Upper lobe of left lung (tissue), 6 donors: ENCODE data around the gene NLGN1. TPM values are rescaled to one million over a fixed set of nuclear protein-coding genes. Genes with fewer than 3 reads are reported as not detected.

Experiments
- ATAC-seq, 2 donors: fragments of 200-7000 bp; cut with Tn5 transposase; one replicate each; pipeline ENCODE4 v1.9.1; 2022; ENCODE audit warnings: mild to moderate bottlenecking in 2 of 2, moderate library complexity in 2 of 2; ENCODE audit not compliant: low FRiP score in 2 of 2
- DNase-seq, 2 donors: peaks; one replicate each; pipeline ENCODE4 v3.0.0-alpha.2; 2019 to 2020
- H3K27ac ChIP-seq, 4 donors: fragments of 200-600 bp; sonication (generic); one replicate each; pipeline ENCODE4 v1.5.1; 2016 to 2019
- H3K27me3 ChIP-seq, 4 donors: fragments of 200-600 bp; sonication (generic); one replicate each; pipeline ENCODE4 v1.5.1; 2017 to 2019
- H3K36me3 ChIP-seq, 4 donors: fragments of 200-600 bp; sonication (generic); one replicate each; pipeline ENCODE4 v1.5.1; 2016 to 2019
- H3K4me1 ChIP-seq, 4 donors: fragments of 200-600 bp; sonication (generic); one replicate each; pipeline ENCODE4 v1.5.1; 2018 to 2019
- H3K4me3 ChIP-seq, 4 donors: fragments of 200-600 bp; sonication (generic); one replicate each; pipeline ENCODE4 v1.5.1; 2017 to 2019; ENCODE audit warnings: mild to moderate bottlenecking in 2 of 4, moderate library complexity in 1 of 4
- H3K9me3 ChIP-seq, 4 donors: fragments of 200-600 bp; sonication (generic); one replicate each; pipeline ENCODE4 v1.5.1; 2018 to 2019
- EP300 ChIP-seq, 4 donors: sonication (generic); formaldehyde crosslinking; IDR thresholded peaks; one replicate each; pipeline ENCODE4 v1.5.1; 2017; ENCODE audit warnings: antibody characterized with exemption in 4 of 4, control low read depth in 2 of 4
- POLR2A ChIP-seq, 4 donors: fragments of 450-650 bp; IDR thresholded peaks; one replicate each; pipeline ENCODE4 v1.5.1; 2016 to 2017; ENCODE audit warnings: antibody characterized with exemption in 4 of 4, mild to moderate bottlenecking in 2 of 4
- POLR2AphosphoS5 ChIP-seq, 2 donors: sonication (generic); formaldehyde crosslinking; IDR thresholded peaks; one replicate each; pipeline ENCODE4 v1.5.1; 2017; ENCODE audit warnings: antibody characterized with exemption in 2 of 2
- WGBS, 2 donors: methylation state at CpG; one replicate each; pipeline ENCODE4 v1.1.5; 2017 to 2018; 5-methylcytosine and 5-hydroxymethylcytosine counted together
- total RNA-seq, 6 donors: library from RNA; depleted of rRNA in 4 of 6; stranded (reverse); fragments of >200 nt in 4 of 6; gene quantifications; one replicate each; pipeline versions ENCODE4 v1.1.0 to v1.2.1, GENCODE V29; 2016 to 2021
- TF ChIP-seq, protein P1 (sequence below), 6 experiments: fragments of 450-650 bp in 4 of 6; fragments of 200-600 bp in 2 of 6; sonication (generic) in 2 of 6; IDR thresholded peaks; one replicate each; pipeline ENCODE4 v1.5.1; 2016 to 2019; ENCODE audit warnings: antibody characterized with exemption in 6 of 6
- donor health status: DM: no; HTN: no; CAD: no; lungs with moderate emphysema.
- donor health status: DM: no; HTN: yes; CAD: no; lungs with severe emphysema.

The NLGN1 gene
- total RNA-seq, 6 donors from 2014 or later = under 0.01 to 3.5 (median 1.9) TPM

DNA sequence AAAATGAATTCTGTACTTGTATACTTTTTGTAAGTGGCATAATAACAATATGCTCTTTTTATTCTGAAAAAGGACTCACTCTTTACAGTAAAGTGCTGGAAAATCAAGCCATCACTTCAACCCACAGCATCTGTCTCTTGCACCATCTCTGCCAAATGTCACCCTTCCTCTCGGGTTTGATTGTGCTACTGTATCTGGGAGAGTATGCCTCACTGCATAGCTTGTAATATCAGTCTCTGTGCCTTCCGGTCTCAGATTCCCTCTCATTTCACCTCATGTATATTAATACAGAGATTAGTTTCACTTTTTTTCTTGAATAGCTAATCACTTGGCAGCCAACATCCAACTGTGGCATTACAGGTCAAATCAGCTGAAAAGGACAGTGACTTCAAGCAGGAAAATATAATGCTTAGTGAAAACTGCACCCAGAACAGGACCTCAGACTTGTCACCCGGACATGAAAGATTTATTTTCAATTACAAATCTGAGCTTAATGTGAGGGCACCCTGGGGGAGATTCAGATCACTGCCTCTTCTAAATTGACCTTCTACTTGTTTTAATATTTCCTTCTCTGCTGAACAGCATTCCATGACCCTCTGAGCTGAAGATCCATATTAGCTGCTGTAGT is 855.8 kb downstream of the NLGN1 start:
- WGBS, 2 donors = 76 to 84% methylated on average over 3 of the region's 3 CpGs
- TF ChIP-seq EP300 (IDR thresholded peaks at IDR 0.05) = no peak
- TF ChIP-seq POLR2A (IDR thresholded peaks at IDR 0.05) = no peak
- no peak for TF ChIP-seq POLR2AphosphoS5 (IDR thresholded peaks at IDR 0.05)
- TF ChIP-seq, protein P1, sequence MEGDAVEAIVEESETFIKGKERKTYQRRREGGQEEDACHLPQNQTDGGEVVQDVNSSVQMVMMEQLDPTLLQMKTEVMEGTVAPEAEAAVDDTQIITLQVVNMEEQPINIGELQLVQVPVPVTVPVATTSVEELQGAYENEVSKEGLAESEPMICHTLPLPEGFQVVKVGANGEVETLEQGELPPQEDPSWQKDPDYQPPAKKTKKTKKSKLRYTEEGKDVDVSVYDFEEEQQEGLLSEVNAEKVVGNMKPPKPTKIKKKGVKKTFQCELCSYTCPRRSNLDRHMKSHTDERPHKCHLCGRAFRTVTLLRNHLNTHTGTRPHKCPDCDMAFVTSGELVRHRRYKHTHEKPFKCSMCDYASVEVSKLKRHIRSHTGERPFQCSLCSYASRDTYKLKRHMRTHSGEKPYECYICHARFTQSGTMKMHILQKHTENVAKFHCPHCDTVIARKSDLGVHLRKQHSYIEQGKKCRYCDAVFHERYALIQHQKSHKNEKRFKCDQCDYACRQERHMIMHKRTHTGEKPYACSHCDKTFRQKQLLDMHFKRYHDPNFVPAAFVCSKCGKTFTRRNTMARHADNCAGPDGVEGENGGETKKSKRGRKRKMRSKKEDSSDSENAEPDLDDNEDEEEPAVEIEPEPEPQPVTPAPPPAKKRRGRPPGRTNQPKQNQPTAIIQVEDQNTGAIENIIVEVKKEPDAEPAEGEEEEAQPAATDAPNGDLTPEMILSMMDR (IDR thresholded peaks at IDR 0.05) = no peak

DNA sequence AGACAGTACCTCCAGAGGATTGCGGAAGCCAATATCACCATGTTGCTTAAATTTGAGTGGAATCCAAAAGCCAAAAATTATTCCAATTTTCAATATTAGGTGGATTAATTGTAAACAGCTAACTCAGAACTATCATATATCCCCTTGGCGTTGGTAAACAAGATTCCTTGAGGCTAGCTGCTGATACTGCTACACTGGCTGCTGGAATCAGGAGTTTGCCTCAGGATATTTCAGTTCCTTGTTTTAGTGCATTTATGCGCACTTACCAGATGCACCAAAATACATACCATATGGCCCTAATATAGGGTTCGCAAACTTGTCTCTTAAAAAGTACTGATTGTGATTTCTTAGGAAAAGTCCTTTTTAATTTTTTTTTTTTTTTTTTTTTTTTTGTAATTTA is 856.4 kb downstream of the NLGN1 start:
- no peak overlapping the region for H3K4me3 ChIP-seq
- no peak overlapping the region for H3K27ac ChIP-seq
- H3K27me3 ChIP-seq = no peaks in the 10 kb centered on the region
- 95 to 97% methylated on average over 4 of the region's 4 CpGs for WGBS, 2 donors
- no peak for DNase-seq
- H3K36me3 ChIP-seq = no peaks in the 10 kb centered on the region
- H3K9me3 ChIP-seq = no peaks in the 10 kb centered on the region
- ATAC-seq = no peak
- H3K4me1 ChIP-seq = no peaks in the 10 kb centered on the region
- TF ChIP-seq, protein P1 (IDR thresholded peaks at IDR 0.05) = no peak
- TF ChIP-seq EP300 (IDR thresholded peaks at IDR 0.05) (no peak), POLR2AphosphoS5 (IDR thresholded peaks at IDR 0.05) (no peak), POLR2A (IDR thresholded peaks at IDR 0.05) (no peak)

More for the DNA sequence above, 855.8 kb downstream of the NLGN1 start:
- H3K4me1 ChIP-seq = no peaks in the 10 kb centered on the region
- DNase-seq (no peak), ATAC-seq (no peak)
- no peaks in the 10 kb centered on the region for H3K36me3 ChIP-seq
- no peaks in the 10 kb centered on the region for H3K9me3 ChIP-seq
- no peaks in the 10 kb centered on the region for H3K27me3 ChIP-seq
- no peak overlapping the region for H3K4me3 ChIP-seq
- H3K27ac ChIP-seq = no peak overlapping the region

- 90 to 95% methylated on average over 6 of the region's 6 CpGs for WGBS, 2 donors
- DNase-seq (no peak), ATAC-seq (no peak)
- TF ChIP-seq POLR2AphosphoS5 (IDR thresholded peaks at IDR 0.05) = no peak
- no peak for TF ChIP-seq POLR2A (IDR thresholded peaks at IDR 0.05)
- TF ChIP-seq EP300 (IDR thresholded peaks at IDR 0.05) = no peak
- TF ChIP-seq, protein P1 (IDR thresholded peaks at IDR 0.05) = no peak
- Histone ChIP-seq H3K27ac (no peak overlapping the region), H3K4me1 (no peaks in the 10 kb centered on the region), H3K27me3 (no peaks in the 10 kb centered on the region), H3K36me3 (no peaks in the 10 kb centered on the region), H3K9me3 (no peaks in the 10 kb centered on the region), H3K4me3 (no peak overlapping the region)
Observed at GRCh38 chr3:174255454-174255853, 857.9 kb downstream of the NLGN1 start.

GRCh38 chr3:174266476-174266875 is 868.9 kb downstream of the NLGN1 start:
- WGBS, 2 donors = 88 to 98% methylated on average over 2 of the region's 2 CpGs
- H3K4me1 ChIP-seq = no peaks in the 10 kb centered on the region
- TF ChIP-seq POLR2A (IDR thresholded peaks at IDR 0.05) = no peak
- no peak for TF ChIP-seq POLR2AphosphoS5 (IDR thresholded peaks at IDR 0.05)
- TF ChIP-seq EP300 (IDR thresholded peaks at IDR 0.05) = no peak
- TF ChIP-seq, protein P1 (IDR thresholded peaks at IDR 0.05) = no peak
- H3K27me3 ChIP-seq = no peaks in the 10 kb centered on the region
- H3K36me3 ChIP-seq = no peaks in the 10 kb centered on the region
- no peak for DNase-seq
- no peak for ATAC-seq
- no peak overlapping the region for H3K27ac ChIP-seq
- H3K4me3 ChIP-seq = no peak overlapping the region
- H3K9me3 ChIP-seq = no peaks in the 10 kb centered on the region

GRCh38 chr3:174268061-174268460 is 870.5 kb downstream of the NLGN1 start:
- WGBS, 2 donors = 81 to 83% methylated on average over 5 of the region's 5 CpGs
- Histone ChIP-seq H3K27ac (no peak overlapping the region), H3K4me1 (no peaks in the 10 kb centered on the region), H3K27me3 (no peaks in the 10 kb centered on the region), H3K36me3 (no peaks in the 10 kb centered on the region), H3K4me3 (no peak overlapping the region), H3K9me3 (no peaks in the 10 kb centered on the region)
- DNase-seq = no peak
- no peak for ATAC-seq
- no peak for TF ChIP-seq POLR2AphosphoS5 (IDR thresholded peaks at IDR 0.05)
- TF ChIP-seq, protein P1 (IDR thresholded peaks at IDR 0.05) = no peak
- TF ChIP-seq POLR2A (IDR thresholded peaks at IDR 0.05) = no peak
- no peak for TF ChIP-seq EP300 (IDR thresholded peaks at IDR 0.05)
